GM23248 (cell line): ENCODE results near the gene NXPE4.
"Not testable (repeated sequence)": the region's sequence is repeated elsewhere in the genome, so short reads cannot be mapped to it uniquely, and the experiment has no call there.

Experiments used
- EZH2 ChIP-seq: fragments of 200-600 bp; sonication (generic); IDR thresholded peaks from 2 replicates; pipeline ENCODE4 v1.6.1; 2018; ENCODE audit warnings: antibody characterized with exemption, mild to moderate bottlenecking; ENCODE audit not compliant: insufficient read depth, poor library complexity, severe bottlenecking
- EZH2phosphoT487 ChIP-seq: fragments of 200-600 bp; sonication (generic); IDR thresholded peaks from 2 replicates; pipeline ENCODE4 v1.6.1; 2018; ENCODE audit warnings: antibody characterized with exemption, moderate library complexity, mild to moderate bottlenecking, low read depth; ENCODE audit not compliant: insufficient read depth

GRCh38 chr11:114639440-114639839 lies 43.9 kb upstream of the NXPE4 start:
- TF ChIP-seq EZH2, EZH2phosphoT487: not testable (repeated sequence)
